Measurements from ENCODE around the gene PTK6.

PTK6 gene

GRCh38 chr20:63579017-63579694, 42.0 kb upstream of the PTK6 start:
- Mint-ChIP-seq H3K27ac (no peak overlapping the region), H3K27me3 (ENCODE audit: low read depth) (peaks cover 13% of the 10 kb centered on the region), H3K4me3 (no peak overlapping the region), H3K36me3 (ENCODE audit: low read depth) (no peaks in the 10 kb centered on the region), H3K4me1 (peaks cover 12% of the 10 kb centered on the region), H3K9me3 (no peaks in the 10 kb centered on the region)
- TF ChIP-seq, protein P1, sequence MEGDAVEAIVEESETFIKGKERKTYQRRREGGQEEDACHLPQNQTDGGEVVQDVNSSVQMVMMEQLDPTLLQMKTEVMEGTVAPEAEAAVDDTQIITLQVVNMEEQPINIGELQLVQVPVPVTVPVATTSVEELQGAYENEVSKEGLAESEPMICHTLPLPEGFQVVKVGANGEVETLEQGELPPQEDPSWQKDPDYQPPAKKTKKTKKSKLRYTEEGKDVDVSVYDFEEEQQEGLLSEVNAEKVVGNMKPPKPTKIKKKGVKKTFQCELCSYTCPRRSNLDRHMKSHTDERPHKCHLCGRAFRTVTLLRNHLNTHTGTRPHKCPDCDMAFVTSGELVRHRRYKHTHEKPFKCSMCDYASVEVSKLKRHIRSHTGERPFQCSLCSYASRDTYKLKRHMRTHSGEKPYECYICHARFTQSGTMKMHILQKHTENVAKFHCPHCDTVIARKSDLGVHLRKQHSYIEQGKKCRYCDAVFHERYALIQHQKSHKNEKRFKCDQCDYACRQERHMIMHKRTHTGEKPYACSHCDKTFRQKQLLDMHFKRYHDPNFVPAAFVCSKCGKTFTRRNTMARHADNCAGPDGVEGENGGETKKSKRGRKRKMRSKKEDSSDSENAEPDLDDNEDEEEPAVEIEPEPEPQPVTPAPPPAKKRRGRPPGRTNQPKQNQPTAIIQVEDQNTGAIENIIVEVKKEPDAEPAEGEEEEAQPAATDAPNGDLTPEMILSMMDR (IDR thresholded peaks at IDR 0.05; ENCODE audit: unreplicated experiment in 3 of 3) = no peak

- Mint-ChIP-seq H3K4me3 (peak overlapping the region in 1 of 3 experiments; percentile 2), H3K27ac (no peak overlapping the region)
- TF ChIP-seq, protein P1 (IDR thresholded peaks at IDR 0.05; ENCODE audit: unreplicated experiment in 3 of 3) = no peak
Measured at GRCh38 chr20:63578224-63579016, 41.2 kb upstream of the PTK6 start.

DNA sequence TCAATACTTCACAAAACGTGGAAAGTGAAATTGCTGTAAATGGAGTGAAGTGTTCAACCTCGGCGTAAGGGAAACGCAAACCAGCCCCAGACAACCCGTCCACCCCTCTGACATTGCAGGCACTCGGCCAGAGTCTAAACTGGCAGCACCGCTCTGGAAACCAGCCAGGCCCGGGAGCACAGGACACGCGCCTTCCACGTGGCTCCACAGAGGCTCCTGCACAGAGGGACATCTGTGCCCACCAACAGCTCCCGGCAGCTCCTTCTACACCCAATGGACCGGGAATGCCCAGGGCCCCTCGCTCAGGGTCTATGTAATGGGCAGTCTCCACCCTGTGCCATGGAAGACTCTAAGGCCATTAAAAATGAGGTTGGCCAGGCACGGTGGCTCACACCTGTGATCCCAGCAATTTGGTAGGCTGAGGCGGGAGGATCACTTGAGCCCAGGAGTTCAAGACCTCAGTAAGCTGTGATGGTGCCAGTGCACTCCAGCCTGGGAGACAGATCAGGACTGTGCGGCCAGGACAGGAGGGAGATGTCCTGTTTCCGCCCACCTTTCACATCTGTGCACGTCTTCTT, 40.2 kb upstream of the PTK6 start:
- Mint-ChIP-seq H3K4me1 (peaks cover 4% of the 10 kb centered on the region), H3K27ac (no peak overlapping the region), H3K27me3 (ENCODE audit: low read depth) (peaks cover 13% of the 10 kb centered on the region)

More at GRCh38 chr20:63578224-63579016, 41.2 kb upstream of the PTK6 start:
- Mint-ChIP-seq H3K27me3 (ENCODE audit: low read depth) (peaks cover 13% of the 10 kb centered on the region), H3K36me3 (ENCODE audit: low read depth) (no peaks in the 10 kb centered on the region), H3K4me1 (peaks cover 12% of the 10 kb centered on the region), H3K9me3 (no peaks in the 10 kb centered on the region)

DNA sequence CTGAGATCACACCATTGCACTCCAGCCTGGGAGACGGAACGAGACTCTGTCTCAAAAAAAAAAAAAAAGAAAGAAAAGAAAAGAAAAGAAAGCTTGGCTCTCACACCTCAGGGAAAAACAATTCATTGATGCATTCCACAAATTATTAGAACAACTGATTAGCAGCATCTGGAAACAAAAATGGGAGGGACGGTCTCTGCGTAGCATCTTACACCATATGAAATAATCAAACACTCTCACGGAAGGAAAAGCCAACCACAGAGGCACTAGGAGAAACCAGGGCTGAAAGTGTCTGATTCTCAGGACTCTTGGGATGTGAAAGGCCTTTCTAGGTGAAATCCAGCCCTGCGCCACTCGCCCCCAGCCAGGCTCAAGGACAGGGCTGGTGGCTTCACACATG, 39.1 kb upstream of the PTK6 start:
- TF ChIP-seq, protein P1 (IDR thresholded peaks at IDR 0.05; ENCODE audit: unreplicated experiment in 3 of 3) = no peak
- Mint-ChIP-seq H3K4me1 (peaks cover 4% of the 10 kb centered on the region), H3K36me3 (ENCODE audit: low read depth) (no peaks in the 10 kb centered on the region), H3K27me3 (ENCODE audit: low read depth) (peaks cover 13% of the 10 kb centered on the region), H3K4me3 (peak overlapping the region; percentile 68 to 78 (median 71)), H3K9me3 (no peaks in the 10 kb centered on the region), H3K27ac (peak overlapping the region in 2 of 3 experiments; percentile 0 to 10)

More for the DNA sequence above, 40.2 kb upstream of the PTK6 start:
- H3K36me3 Mint-ChIP-seq (ENCODE audit: low read depth) = no peaks in the 10 kb centered on the region
- H3K9me3 Mint-ChIP-seq = no peaks in the 10 kb centered on the region
- H3K4me3 Mint-ChIP-seq = no peak overlapping the region
- TF ChIP-seq, protein P1 (IDR thresholded peaks at IDR 0.05; ENCODE audit: unreplicated experiment in 3 of 3) = no peak

- no peaks in the 10 kb centered on the region for H3K9me3 Mint-ChIP-seq
- peaks cover 9% of the 10 kb centered on the region for H3K27me3 Mint-ChIP-seq (ENCODE audit: low read depth)
- peaks cover 4% of the 10 kb centered on the region for H3K4me1 Mint-ChIP-seq
- peak overlapping the region; percentile 61 to 68 (median 61) for H3K4me3 Mint-ChIP-seq
- TF ChIP-seq, protein P1 (IDR thresholded peaks at IDR 0.05; ENCODE audit: unreplicated experiment in 3 of 3) = no peak
- H3K27ac Mint-ChIP-seq = no peak overlapping the region
- no peaks in the 10 kb centered on the region for H3K36me3 Mint-ChIP-seq (ENCODE audit: low read depth)
Measured at GRCh38 chr20:63574829-63575743, 37.9 kb upstream of the PTK6 start.

Measured in nephron (organoid).